Cardiac fibroblast (primary cell): Measurements from ENCODE around the gene TMEM178B.
"Not testable (repeated sequence)": the region's sequence is repeated elsewhere in the genome, so short reads cannot be mapped to it uniquely, and the experiment has no call there.

ENCODE experiments used
- DNase-seq, 2 donors: peaks; one replicate each; pipeline versions ENCODE4 v3.0.0 to v3.0.0-alpha.2; 2010; ENCODE audit warnings: low read depth in 2 of 2
- H3K4me3 ChIP-seq, 2 donors: replicated peaks in 1 of 2; 1 replicate in 1 of 2; 2 replicates in 1 of 2; pipeline ENCODE4 v1.5.1; 2011; ENCODE audit warnings: low read depth in 2 of 2, low read length in 2 of 2, mild to moderate bottlenecking in 2 of 2, moderate library complexity in 1 of 2
- CTCF ChIP-seq: IDR thresholded peaks from one replicate; pipeline ENCODE4 v1.5.1; 2011; ENCODE audit warnings: low read depth, mild to moderate bottlenecking, low read length, inconsistent platforms

The TMEM178B gene

GRCh38 chr7:141184532-141185190 lies 110.8 kb downstream of the TMEM178B start:
- TF ChIP-seq CTCF = no peak
- no peak for DNase-seq
- H3K4me3 ChIP-seq = no peak overlapping the region

- H3K4me3 ChIP-seq = no peak overlapping the region
- no peak for DNase-seq
- no peak for TF ChIP-seq CTCF
Observed at GRCh38 chr7:141185369-141185967, 111.6 kb downstream of the TMEM178B start.

- no peak for DNase-seq
- no peak for TF ChIP-seq CTCF
- H3K4me3 ChIP-seq = no peak overlapping the region
Observed at GRCh38 chr7:141189231-141189630, 115.4 kb downstream of the TMEM178B start.

GRCh38 chr7:141190495-141190894 lies 116.6 kb downstream of the TMEM178B start:
- TF ChIP-seq CTCF = no peak
- no peak overlapping the region for H3K4me3 ChIP-seq
- no peak for DNase-seq

- no peak for DNase-seq
- H3K4me3 ChIP-seq = no peak overlapping the region
- TF ChIP-seq CTCF = no peak
Observed at GRCh38 chr7:141191277-141191676, 117.4 kb downstream of the TMEM178B start.

GRCh38 chr7:141193066-141193465 lies 119.2 kb downstream of the TMEM178B start:
- TF ChIP-seq CTCF = no peak
- no peak for DNase-seq
- H3K4me3 ChIP-seq = no peak overlapping the region

GRCh38 chr7:141195722-141196121 lies 121.9 kb downstream of the TMEM178B start:
- not testable (repeated sequence) for H3K4me3 ChIP-seq, DNase-seq
